Endothelial cell of umbilical vein (primary cell): ENCODE measurements around the gene PLPP1. TPM values are rescaled to one million over a fixed set of nuclear protein-coding genes. Genes with fewer than 3 reads are reported as not detected.

Experiments used
- BruUV-seq: library from RNA; stranded (reverse); fragments of 400-500 nt; replicated peaks from 2 replicates; lab custom pipeline; 2021; lab: Mats Ljungman, UMichigan
- CTCF ChIA-PET: fragments of 300-600, 350-600 bp; sonication (Branson Sonifier 250); formaldehyde crosslinking; loops from one replicate; lab custom pipeline; 2021; ENCODE audit warnings: antibody characterized with exemption, inconsistent platforms; lab: Charles Lee
- POLR2A ChIA-PET: fragments of 300-600, 350-600 bp; sonication (Branson Sonifier 250); formaldehyde crosslinking; loops from one replicate; lab custom pipeline; 2021; ENCODE audit warnings: antibody characterized with exemption, inconsistent platforms; lab: Charles Lee
- DNase-seq: peaks from one replicate; pipeline ENCODE4 v3.0.0-alpha.2; 2011; ENCODE audit warnings: low read depth, low spot score
- FAIRE-seq: peaks from 2 replicates; lab custom pipeline; 2011; peaks lifted over from hg19 to GRCh38; lab: Jason Lieb, UNC
- H2AFZ ChIP-seq: 2 replicates; pipeline ENCODE4 v1.6.0; 2012; ENCODE audit warnings: low read depth, low read length, control low read depth, inconsistent platforms
- H3K27ac ChIP-seq: 2 replicates; pipeline ENCODE4 v1.5.1; 2011; ENCODE audit warnings: low read depth, mild to moderate bottlenecking, control low read depth, low read length, moderate library complexity; ENCODE audit not compliant: insufficient read depth
- H3K27me3 ChIP-seq, 2 experiments: 2 replicates each; pipeline versions ENCODE4 v1.6.0 to v1.6.1; 2011; ENCODE audit warnings: low read length in 2 of 2, mixed read lengths in 1 of 2; ENCODE audit not compliant: control insufficient read depth in 2 of 2, insufficient read depth in 2 of 2
- H3K36me3 ChIP-seq, 2 experiments: 2 replicates in 1 of 2; 3 replicates in 1 of 2; pipeline ENCODE4 v1.5.1; 2011; ENCODE audit warnings: low read length in 2 of 2, mild to moderate bottlenecking in 1 of 2, moderate library complexity in 1 of 2; ENCODE audit not compliant: control insufficient read depth in 2 of 2, insufficient read depth in 2 of 2; ENCODE audit errors: extremely low read depth in 1 of 2
- H3K4me1 ChIP-seq: 3 replicates; pipeline ENCODE4 v1.5.1; 2011; ENCODE audit warnings: mild to moderate bottlenecking, low read length; ENCODE audit not compliant: control insufficient read depth, insufficient read depth; ENCODE audit errors: extremely low read depth
- H3K4me2 ChIP-seq: 2 replicates; pipeline ENCODE4 v1.6.1; 2011; ENCODE audit warnings: low read length, control low read depth, mixed read lengths; ENCODE audit not compliant: insufficient read depth
- H3K4me3 ChIP-seq, 3 experiments: fragments of 200-600 bp in 1 of 3; sonication (generic), shearing (Covaris generic) in 1 of 3; replicated peaks in 1 of 3; 2 replicates each; pipeline ENCODE4 v1.5.1; 2011 to 2016; ENCODE audit warnings: control low read depth in 3 of 3, low read length in 3 of 3, mild to moderate bottlenecking in 2 of 3, inconsistent platforms in 1 of 3, low read depth in 1 of 3, moderate library complexity in 1 of 3; ENCODE audit not compliant: insufficient read depth in 1 of 3
- H3K79me2 ChIP-seq: 2 replicates; pipeline ENCODE4 v1.6.0; 2012; ENCODE audit warnings: low read length, inconsistent platforms; ENCODE audit not compliant: control insufficient read depth, insufficient read depth
- H3K9ac ChIP-seq: replicated peaks from 2 replicates; pipeline ENCODE3; 2011; ENCODE audit warnings: low read length, control low read depth; ENCODE audit not compliant: insufficient read depth; ENCODE audit errors: extremely low read depth
- H3K9me1 ChIP-seq: replicated peaks from 3 replicates; pipeline ENCODE4 v1.6.0; 2011; ENCODE audit warnings: mild to moderate bottlenecking, low read length; ENCODE audit not compliant: control insufficient read depth, insufficient read depth; ENCODE audit errors: extremely low read depth
- H3K9me3 ChIP-seq: replicated peaks from 2 replicates; pipeline ENCODE4 v1.5.1; 2012; ENCODE audit warnings: low read length, inconsistent platforms; ENCODE audit not compliant: control insufficient read depth, insufficient read depth
- H4K20me1 ChIP-seq: replicated peaks from 2 replicates; pipeline ENCODE3; 2011; ENCODE audit warnings: mild to moderate bottlenecking, low read length; ENCODE audit not compliant: control insufficient read depth, insufficient read depth; ENCODE audit errors: extremely low read depth
- EZH2 ChIP-seq: IDR thresholded peaks from 2 replicates; pipeline ENCODE4 v1.6.1; 2012; ENCODE audit warnings: borderline replicate concordance, low read depth, mild to moderate bottlenecking, moderate library complexity, low read length, inconsistent platforms; ENCODE audit not compliant: severe bottlenecking
- FOS ChIP-seq: IDR thresholded peaks from 2 replicates; pipeline ENCODE4 v1.6.1; 2011; ENCODE audit warnings: mild to moderate bottlenecking, low read length, moderate library complexity, borderline replicate concordance; ENCODE audit not compliant: insufficient read depth
- GATA2 ChIP-seq: IDR thresholded peaks from 2 replicates; pipeline ENCODE4 v1.7.0; 2011; ENCODE audit warnings: low read depth, mild to moderate bottlenecking, moderate library complexity, mixed read lengths, low read length; ENCODE audit not compliant: insufficient read length, insufficient read depth
- JUN ChIP-seq: IDR thresholded peaks from 2 replicates; pipeline ENCODE4 v1.6.1; 2011; ENCODE audit warnings: borderline replicate concordance, low read depth; ENCODE audit not compliant: insufficient read length, insufficient read depth
- MYC ChIP-seq: IDR thresholded peaks from one replicate; pipeline ENCODE4 v1.6.1; 2011; ENCODE audit warnings: mild to moderate bottlenecking, low read depth, low read length
- POLR2A ChIP-seq: IDR thresholded peaks from 2 replicates; pipeline ENCODE4 v1.6.1; 2012; ENCODE audit warnings: low read depth, mild to moderate bottlenecking, control low read depth, low read length
- POLR2AphosphoS5 ChIP-seq: IDR thresholded peaks from 2 replicates; pipeline ENCODE4 v1.6.1; 2012; ENCODE audit warnings: low read depth, mild to moderate bottlenecking, control low read depth, low read length, moderate library complexity; ENCODE audit not compliant: insufficient read depth
- dilution Hi-C: fragments of 300-500 bp; cut with MboI; formaldehyde crosslinking; loops from one replicate; pipeline ENCODE4 v1.15.0; 2019; ENCODE audit warnings: low sequenced_read_pairs; ENCODE audit not compliant: extremely low pct_ligation_motif_present
- intact Hi-C: fragments of 100-400 bp; cut with micrococcal nuclease; formaldehyde crosslinking; loops from one replicate; pipeline ENCODE4 v1.10.0; 2022
- polyA plus RNA-seq, 4 experiments: library from polyadenylated mRNA; depleted of rRNA in 3 of 4; stranded (reverse) in 3 of 4; unstranded in 1 of 4; fragments of >200 nt; gene quantifications; 2 replicates each; pipeline versions ENCODE4 v1.2.1 to v1.2.3, GENCODE V29; 2011 to 2012; ENCODE audit warnings: missing spikeins in 1 of 4
- total RNA-seq: library from RNA; stranded (reverse); gene quantifications from 2 replicates; pipeline ENCODE4 v1.2.3, GENCODE V29; 2021
- TF ChIP-seq, protein P1 (sequence below), 2 donors: IDR thresholded peaks; 1 replicate in 1 of 2; 2 replicates in 1 of 2; pipeline ENCODE4 v1.5.1; 2011; ENCODE audit warnings: low read length in 2 of 2, mild to moderate bottlenecking in 2 of 2, moderate library complexity in 2 of 2, control low read depth in 1 of 2, inconsistent platforms in 1 of 2, low read depth in 1 of 2; ENCODE audit not compliant: insufficient read depth in 1 of 2; ENCODE audit errors: extremely low read depth in 1 of 2
- TF ChIP-seq, protein P2 (sequence below): IDR thresholded peaks from 2 replicates; pipeline ENCODE4 v1.6.1; 2011; ENCODE audit not compliant: insufficient read depth, insufficient read length

PLPP1 gene
- total and polyA plus RNA-seq, 2 donors (not counting 3 experiments of a cell fraction or from before 2014, with no cell fraction given), result 14.3 to 25.9 TPM

DNA sequence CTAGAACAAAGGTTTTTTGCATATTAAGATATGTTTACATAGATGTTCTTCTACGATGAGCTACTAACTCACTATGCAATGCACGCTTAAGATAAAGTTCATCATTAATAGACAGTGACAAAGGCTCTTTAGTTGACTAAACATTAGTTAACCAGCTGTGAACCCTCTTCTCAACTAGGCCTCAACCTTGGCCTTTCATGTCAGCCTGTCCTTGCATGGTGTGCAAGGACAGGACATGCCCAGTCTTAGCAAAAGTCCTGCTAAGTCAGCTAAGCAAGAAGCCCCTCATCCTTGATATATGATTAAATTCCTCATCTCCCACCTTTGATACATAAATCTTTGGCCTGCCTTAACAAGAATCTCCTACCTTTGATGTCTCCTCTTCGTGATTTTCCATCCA lies 50.9 kb downstream of the PLPP1 start:
- Histone ChIP-seq H3K4me1 (no peaks in the 10 kb centered on the region), H3K27ac (no peak overlapping the region), H3K4me3 (no peak overlapping the region), H3K9me1 (no peaks in the 10 kb centered on the region), H3K4me2 (no peak overlapping the region), H2AFZ (no peak overlapping the region), H3K36me3 (no peaks in the 10 kb centered on the region), H3K9me3 (no peaks in the 10 kb centered on the region), H3K79me2 (no peaks in the 10 kb centered on the region), H4K20me1 (no peaks in the 10 kb centered on the region), H3K27me3 (no peaks in the 10 kb centered on the region), H3K9ac (no peak overlapping the region)
- TF ChIP-seq, protein P1, sequence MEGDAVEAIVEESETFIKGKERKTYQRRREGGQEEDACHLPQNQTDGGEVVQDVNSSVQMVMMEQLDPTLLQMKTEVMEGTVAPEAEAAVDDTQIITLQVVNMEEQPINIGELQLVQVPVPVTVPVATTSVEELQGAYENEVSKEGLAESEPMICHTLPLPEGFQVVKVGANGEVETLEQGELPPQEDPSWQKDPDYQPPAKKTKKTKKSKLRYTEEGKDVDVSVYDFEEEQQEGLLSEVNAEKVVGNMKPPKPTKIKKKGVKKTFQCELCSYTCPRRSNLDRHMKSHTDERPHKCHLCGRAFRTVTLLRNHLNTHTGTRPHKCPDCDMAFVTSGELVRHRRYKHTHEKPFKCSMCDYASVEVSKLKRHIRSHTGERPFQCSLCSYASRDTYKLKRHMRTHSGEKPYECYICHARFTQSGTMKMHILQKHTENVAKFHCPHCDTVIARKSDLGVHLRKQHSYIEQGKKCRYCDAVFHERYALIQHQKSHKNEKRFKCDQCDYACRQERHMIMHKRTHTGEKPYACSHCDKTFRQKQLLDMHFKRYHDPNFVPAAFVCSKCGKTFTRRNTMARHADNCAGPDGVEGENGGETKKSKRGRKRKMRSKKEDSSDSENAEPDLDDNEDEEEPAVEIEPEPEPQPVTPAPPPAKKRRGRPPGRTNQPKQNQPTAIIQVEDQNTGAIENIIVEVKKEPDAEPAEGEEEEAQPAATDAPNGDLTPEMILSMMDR (IDR thresholded peaks at IDR 0.05; ENCODE audit: extremely low read depth in 1 of 2, insufficient read depth in 1 of 2, low read depth in 1 of 2, low read length in 2 of 2), result no peak
- TF ChIP-seq MYC (no peak), FOS (no peak), JUN (no peak), POLR2AphosphoS5 (no peak), POLR2A (no peak), GATA2 (no peak), EZH2 (no peak)
- TF ChIP-seq, protein P2, sequence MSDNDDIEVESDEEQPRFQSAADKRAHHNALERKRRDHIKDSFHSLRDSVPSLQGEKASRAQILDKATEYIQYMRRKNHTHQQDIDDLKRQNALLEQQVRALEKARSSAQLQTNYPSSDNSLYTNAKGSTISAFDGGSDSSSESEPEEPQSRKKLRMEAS, result no peak
- CTCF ChIA-PET, result interaction anchor here (1.4 kb wide), 1 partner anchor 17 kb away, joined by 3 read pairs; no protein-coding TSS in a partner anchor
- dilution Hi-C loops (no loop called here), intact Hi-C loops (no loop called here)
- POLR2A ChIA-PET, result no interaction called here
- DNase-seq (no peak), FAIRE-seq (no peak)
- BruUV-seq, result no TSS peak
